Neural cell (in vitro differentiated cells): ENCODE measurements around the gene CRADD. TPM values are rescaled to one million over a fixed set of nuclear protein-coding genes. Genes with fewer than 3 reads are reported as not detected.

Experiments used
- H2AFZ ChIP-seq: fragments of 200-600, 300-800 bp; sonication (generic), shearing (Covaris generic); 2 replicates; pipeline ENCODE4 v1.6.0; 2014; ENCODE audit warnings: low read depth, mild to moderate bottlenecking, antibody characterized with exemption, low read length, moderate library complexity
- H3F3A ChIP-seq: fragments of 200-600 bp; shearing (Covaris generic); 2 replicates; pipeline ENCODE4 v1.6.1; 2016; ENCODE audit warnings: mild to moderate bottlenecking, moderate library complexity, mixed read lengths, antibody characterized with exemption, low read length; ENCODE audit not compliant: insufficient read depth, poor library complexity, severe bottlenecking
- H3K27ac ChIP-seq: fragments of 200-600, 300-800 bp; sonication (generic), shearing (Covaris generic); 2 replicates; pipeline ENCODE4 v1.5.1; 2014; ENCODE audit warnings: mild to moderate bottlenecking, low read length, moderate library complexity
- H3K27me3 ChIP-seq: fragments of 300-800, 200-600 bp; sonication (generic), shearing (Covaris generic); 2 replicates; pipeline ENCODE4 v1.6.0; 2014; ENCODE audit warnings: mild to moderate bottlenecking, low read depth, low read length, moderate library complexity; ENCODE audit not compliant: insufficient read depth
- H3K36me3 ChIP-seq: fragments of 300-800, 200-600 bp; sonication (generic), shearing (Covaris generic); 2 replicates; pipeline ENCODE4 v1.5.1; 2014; ENCODE audit warnings: mild to moderate bottlenecking, antibody characterized with exemption, low read length, moderate library complexity; ENCODE audit not compliant: insufficient read depth
- H3K4me2 ChIP-seq: fragments of 300-800, 200-600 bp; sonication (generic), shearing (Covaris generic); 2 replicates; pipeline ENCODE4 v1.6.0; 2014; ENCODE audit warnings: mild to moderate bottlenecking, low read length
- H3K4me3 ChIP-seq: fragments of 300-800, 200-600 bp; sonication (generic), shearing (Covaris generic); 2 replicates; pipeline ENCODE4 v1.5.1; 2014; ENCODE audit warnings: mild to moderate bottlenecking, low read length, moderate library complexity
- H3K79me2 ChIP-seq: fragments of 200-600 bp; shearing (Covaris generic); replicated peaks from 2 replicates; pipeline ENCODE4 v1.6.0; 2014; ENCODE audit warnings: mild to moderate bottlenecking, low read length, moderate library complexity; ENCODE audit not compliant: insufficient read depth
- H3K9ac ChIP-seq: fragments of 300-800, 200-600 bp; sonication (generic), shearing (Covaris generic); 2 replicates; pipeline ENCODE4 v1.6.1; 2016; ENCODE audit warnings: mild to moderate bottlenecking, low read length, mixed read lengths
- H3K9me2 ChIP-seq: fragments of 200-600 bp; shearing (Covaris generic); 2 replicates; pipeline ENCODE4 v1.6.1; 2016; ENCODE audit warnings: mild to moderate bottlenecking, low read length, mixed read lengths; ENCODE audit not compliant: insufficient read depth
- H3K9me3 ChIP-seq: fragments of 200-600, 300-800 bp; sonication (generic), shearing (Covaris generic); 2 replicates; pipeline ENCODE4 v1.6.1; 2016; ENCODE audit warnings: mild to moderate bottlenecking, mixed run types, low read length, moderate library complexity, mixed read lengths
- H4K20me1 ChIP-seq: fragments of 200-600 bp; shearing (Covaris generic); 2 replicates; pipeline ENCODE4 v1.6.1; 2016; ENCODE audit warnings: mild to moderate bottlenecking, mixed run types; ENCODE audit not compliant: insufficient read depth
- CTCF ChIP-seq: fragments of 450-650 bp; IDR thresholded peaks from 2 replicates; pipeline ENCODE4 v1.5.1; 2014; ENCODE audit warnings: antibody characterized with exemption, mild to moderate bottlenecking, moderate library complexity; ENCODE audit not compliant: poor library complexity, severe bottlenecking
- EP300 ChIP-seq: fragments of 450-650 bp; conservative IDR thresholded peaks from 2 replicates; pipeline ENCODE4 v1.6.1; 2014; ENCODE audit warnings: antibody characterized with exemption, mild to moderate bottlenecking, moderate library complexity; ENCODE audit not compliant: poor library complexity, severe bottlenecking
- EZH2 ChIP-seq: fragments of 200-600, 300-800 bp; shearing (Covaris generic), sonication (generic); IDR thresholded peaks from 2 replicates; pipeline ENCODE4 v1.6.1; 2014; ENCODE audit warnings: antibody characterized with exemption, low read length, borderline replicate concordance, mild to moderate bottlenecking; ENCODE audit not compliant: insufficient read depth, poor library complexity, severe bottlenecking
- MXI1 ChIP-seq: fragments of 450-650 bp; conservative IDR thresholded peaks from 2 replicates; pipeline ENCODE4 v1.6.1; 2014; ENCODE audit warnings: antibody characterized with exemption, mild to moderate bottlenecking; ENCODE audit not compliant: poor library complexity, severe bottlenecking
- POLR2AphosphoS5 ChIP-seq: IDR thresholded peaks from 2 replicates; pipeline ENCODE4 v1.6.1; 2012
- RAD21 ChIP-seq: fragments of 450-650 bp; conservative IDR thresholded peaks from 2 replicates; pipeline ENCODE4 v1.6.1; 2014; ENCODE audit warnings: antibody characterized with exemption, mild to moderate bottlenecking, moderate library complexity
- SMC3 ChIP-seq: fragments of 450-650 bp; conservative IDR thresholded peaks from 2 replicates; pipeline ENCODE4 v1.6.1; 2014; ENCODE audit warnings: antibody characterized with exemption, mild to moderate bottlenecking, moderate library complexity; ENCODE audit not compliant: poor library complexity
- TAF1 ChIP-seq: IDR thresholded peaks from 2 replicates; pipeline ENCODE4 v1.6.1; 2012; ENCODE audit warnings: low read depth
- polyA plus RNA-seq: library from polyadenylated mRNA; depleted of rRNA; stranded (reverse); fragments of >200 nt; gene quantifications from 2 replicates; pipeline ENCODE4 v1.2.3, GENCODE V29; 2014
- TF ChIP-seq, protein P1 (sequence below): IDR thresholded peaks from 2 replicates; pipeline ENCODE4 v1.6.1; 2012; ENCODE audit warnings: borderline replicate concordance

CRADD gene
- polyA plus RNA-seq, 1 donor from 2014 or later, result 23.5 TPM

GRCh38 chr12:93915411-93915810 is 238.2 kb downstream of the CRADD start:
- Histone ChIP-seq H3F3A (no peaks in the 10 kb centered on the region), H3K79me2 (no peaks in the 10 kb centered on the region), H4K20me1 (no peaks in the 10 kb centered on the region), H2AFZ (no peak overlapping the region), H3K4me3 (no peak overlapping the region), H3K9ac (no peak overlapping the region), H3K9me2 (no peaks in the 10 kb centered on the region), H3K27me3 (no peaks in the 10 kb centered on the region), H3K27ac (no peak overlapping the region), H3K4me2 (no peak overlapping the region), H3K9me3 (no peaks in the 10 kb centered on the region), H3K36me3 (no peaks in the 10 kb centered on the region)
- TF ChIP-seq MXI1 (no peak), SMC3 (no peak), TAF1 (no peak), POLR2AphosphoS5 (no peak), CTCF (no peak), EZH2 (no peak), RAD21 (no peak), EP300 (no peak)
- TF ChIP-seq, protein P1, sequence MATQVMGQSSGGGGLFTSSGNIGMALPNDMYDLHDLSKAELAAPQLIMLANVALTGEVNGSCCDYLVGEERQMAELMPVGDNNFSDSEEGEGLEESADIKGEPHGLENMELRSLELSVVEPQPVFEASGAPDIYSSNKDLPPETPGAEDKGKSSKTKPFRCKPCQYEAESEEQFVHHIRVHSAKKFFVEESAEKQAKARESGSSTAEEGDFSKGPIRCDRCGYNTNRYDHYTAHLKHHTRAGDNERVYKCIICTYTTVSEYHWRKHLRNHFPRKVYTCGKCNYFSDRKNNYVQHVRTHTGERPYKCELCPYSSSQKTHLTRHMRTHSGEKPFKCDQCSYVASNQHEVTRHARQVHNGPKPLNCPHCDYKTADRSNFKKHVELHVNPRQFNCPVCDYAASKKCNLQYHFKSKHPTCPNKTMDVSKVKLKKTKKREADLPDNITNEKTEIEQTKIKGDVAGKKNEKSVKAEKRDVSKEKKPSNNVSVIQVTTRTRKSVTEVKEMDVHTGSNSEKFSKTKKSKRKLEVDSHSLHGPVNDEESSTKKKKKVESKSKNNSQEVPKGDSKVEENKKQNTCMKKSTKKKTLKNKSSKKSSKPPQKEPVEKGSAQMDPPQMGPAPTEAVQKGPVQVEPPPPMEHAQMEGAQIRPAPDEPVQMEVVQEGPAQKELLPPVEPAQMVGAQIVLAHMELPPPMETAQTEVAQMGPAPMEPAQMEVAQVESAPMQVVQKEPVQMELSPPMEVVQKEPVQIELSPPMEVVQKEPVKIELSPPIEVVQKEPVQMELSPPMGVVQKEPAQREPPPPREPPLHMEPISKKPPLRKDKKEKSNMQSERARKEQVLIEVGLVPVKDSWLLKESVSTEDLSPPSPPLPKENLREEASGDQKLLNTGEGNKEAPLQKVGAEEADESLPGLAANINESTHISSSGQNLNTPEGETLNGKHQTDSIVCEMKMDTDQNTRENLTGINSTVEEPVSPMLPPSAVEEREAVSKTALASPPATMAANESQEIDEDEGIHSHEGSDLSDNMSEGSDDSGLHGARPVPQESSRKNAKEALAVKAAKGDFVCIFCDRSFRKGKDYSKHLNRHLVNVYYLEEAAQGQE, result no peak

DNA sequence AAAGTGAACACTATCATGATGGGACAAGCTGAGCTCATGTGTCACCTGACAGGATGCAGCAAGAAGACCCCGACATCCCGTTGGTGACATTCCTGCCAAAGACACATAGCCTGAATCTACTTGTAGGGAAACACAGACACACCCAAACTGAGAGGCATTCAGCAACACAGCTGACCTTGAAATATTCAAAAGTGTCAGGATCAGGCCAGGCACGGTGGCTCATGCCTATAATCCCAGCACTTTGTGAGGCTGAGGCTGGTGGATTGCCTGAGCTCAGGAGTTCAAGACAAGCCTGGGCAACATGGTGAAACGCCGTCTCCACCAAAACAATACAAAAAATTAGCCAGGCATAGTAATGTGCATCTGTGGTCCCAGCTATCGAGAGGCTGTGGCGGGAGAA is 239.2 kb downstream of the CRADD start:
- no peaks in the 10 kb centered on the region for H3F3A ChIP-seq
- no peaks in the 10 kb centered on the region for H3K36me3 ChIP-seq
- H3K4me2 ChIP-seq, result no peak overlapping the region
- H2AFZ ChIP-seq, result no peak overlapping the region
- H3K4me3 ChIP-seq, result no peak overlapping the region
- no peak for TF ChIP-seq MXI1
- H3K27ac ChIP-seq, result no peak overlapping the region
- H3K9me3 ChIP-seq, result no peaks in the 10 kb centered on the region
- no peaks in the 10 kb centered on the region for H3K27me3 ChIP-seq
- H4K20me1 ChIP-seq, result no peaks in the 10 kb centered on the region
- no peaks in the 10 kb centered on the region for H3K9me2 ChIP-seq
- H3K9ac ChIP-seq, result no peak overlapping the region
- H3K79me2 ChIP-seq, result no peaks in the 10 kb centered on the region

- H3F3A ChIP-seq, result no peaks in the 10 kb centered on the region
- no peak overlapping the region for H3K9ac ChIP-seq
- no peak overlapping the region for H2AFZ ChIP-seq
- no peaks in the 10 kb centered on the region for H3K9me2 ChIP-seq
- no peak for TF ChIP-seq CTCF
- no peaks in the 10 kb centered on the region for H3K27me3 ChIP-seq
- H3K79me2 ChIP-seq, result no peaks in the 10 kb centered on the region
- no peak overlapping the region for H3K27ac ChIP-seq
- H3K36me3 ChIP-seq, result no peaks in the 10 kb centered on the region
- H4K20me1 ChIP-seq, result no peaks in the 10 kb centered on the region
- H3K4me2 ChIP-seq, result no peak overlapping the region
- H3K9me3 ChIP-seq, result no peaks in the 10 kb centered on the region
- no peak overlapping the region for H3K4me3 ChIP-seq
Observed at GRCh38 chr12:93918262-93918661, 241.1 kb downstream of the CRADD start.
